A673 (cell line): ENCODE results near the gene TJP2. TPM values are rescaled to one million over a fixed set of nuclear protein-coding genes. Genes with fewer than 3 reads are reported as not detected.

Experiments used
- BruUV-seq: library from RNA; stranded (reverse); fragments of 400-500 nt; replicated peaks from 2 replicates; lab custom pipeline; 2021; lab: Mats Ljungman, UMichigan
- CTCF ChIA-PET: fragments of 300-600 bp; sonication (Branson Sonifier 250); formaldehyde crosslinking; loops from one replicate; lab custom pipeline; 2022; ENCODE audit warnings: antibody characterized with exemption; lab: Charles Lee
- POLR2A ChIA-PET: fragments of 300-600 bp; sonication (Branson Sonifier 250); formaldehyde crosslinking; loops from one replicate; lab custom pipeline; 2022; ENCODE audit warnings: antibody characterized with exemption; ENCODE audit not compliant: low non-redundant PET; lab: Charles Lee
- DNase-seq: peaks from one replicate; pipeline ENCODE4 v3.0.0-alpha.2; 2015; ENCODE audit warnings: low spot score
- H3K27ac ChIP-seq: fragments of 200-600 bp; sonication (generic); 2 replicates; pipeline ENCODE4 v1.5.1; 2016; ENCODE audit warnings: mixed run types, low read depth, mild to moderate bottlenecking, mixed read lengths, antibody characterized with exemption, low read length; ENCODE audit not compliant: poor library complexity, severe bottlenecking
- H3K27me3 ChIP-seq: fragments of 200-600 bp; sonication (generic); replicated peaks from 2 replicates; pipeline ENCODE4 v1.6.1; 2017; ENCODE audit warnings: mixed run types, low read depth, mild to moderate bottlenecking, mixed read lengths, antibody characterized with exemption, low read length; ENCODE audit not compliant: insufficient read depth, poor library complexity
- H3K36me3 ChIP-seq: fragments of 200-600 bp; sonication (generic); 2 replicates; pipeline ENCODE4 v1.6.1; 2016; ENCODE audit warnings: mixed run types, mild to moderate bottlenecking, mixed read lengths, antibody characterized with exemption, low read length; ENCODE audit not compliant: insufficient read depth, poor library complexity, severe bottlenecking
- H3K4me1 ChIP-seq: fragments of 200-600 bp; sonication (generic); 2 replicates; pipeline ENCODE4 v1.6.1; 2017; ENCODE audit warnings: mixed run types, mild to moderate bottlenecking, mixed read lengths, antibody characterized with exemption, low read length; ENCODE audit not compliant: insufficient read depth, poor library complexity, severe bottlenecking
- H3K4me3 ChIP-seq: fragments of 200-600 bp; sonication (generic); 2 replicates; pipeline ENCODE4 v1.5.1; 2016; ENCODE audit warnings: low read depth, mixed run types, mild to moderate bottlenecking, mixed read lengths, low read length; ENCODE audit not compliant: poor library complexity, severe bottlenecking
- H3K9me3 ChIP-seq: fragments of 200-600 bp; sonication (generic); 2 replicates; pipeline ENCODE4 v1.6.1; 2016; ENCODE audit warnings: mixed run types, low read depth, mild to moderate bottlenecking, mixed read lengths, antibody characterized with exemption, low read length; ENCODE audit not compliant: poor library complexity, severe bottlenecking
- CTCF ChIP-seq: fragments of 300-800, 200-600 bp; sonication (generic); conservative IDR thresholded peaks from 2 replicates; pipeline ENCODE4 v1.5.1; 2017; ENCODE audit warnings: low read depth, mild to moderate bottlenecking, antibody characterized with exemption, low read length, moderate library complexity, mixed read lengths
- EZH2 ChIP-seq: fragments of 200-600 bp; sonication (generic); IDR thresholded peaks from 2 replicates; pipeline ENCODE4 v1.6.1; 2017; ENCODE audit warnings: borderline replicate concordance, low read depth, mild to moderate bottlenecking, mixed read lengths, antibody characterized with exemption, low read length; ENCODE audit not compliant: poor library complexity, severe bottlenecking
- intact Hi-C: fragments of 100-400 bp; cut with micrococcal nuclease; formaldehyde crosslinking; loops from one replicate; pipeline ENCODE4 v1.10.0; 2022; ENCODE audit not compliant: unreplicated experiment
- total RNA-seq: library from RNA; stranded (reverse); gene quantifications from 2 replicates; pipeline ENCODE4 v1.2.3, GENCODE V29; 2021

TJP2 gene
- total RNA-seq, 1 experiment from 2014 or later = 7.2 TPM

GRCh38 chr9:69180670-69181069, 6.6 kb downstream of the TJP2 start:
- peak; percentile 72 for DNase-seq
- Histone ChIP-seq H3K9me3 (no peaks in the 10 kb centered on the region), H3K36me3 (no peaks in the 10 kb centered on the region), H3K4me1 (peaks cover 25% of the 10 kb centered on the region), H3K27me3 (no peaks in the 10 kb centered on the region), H3K4me3 (no peak overlapping the region), H3K27ac (no peak overlapping the region)
- TF ChIP-seq CTCF (no peak), EZH2 (no peak)
- POLR2A ChIA-PET = no interaction called here
- no TSS peak for BruUV-seq
- CTCF ChIA-PET = interaction anchor here (0.6 kb wide), 1 partner anchor 13 kb away, joined by 3 read pairs; no protein-coding TSS in a partner anchor
- intact Hi-C loops = no loop called here

- peaks cover 12% of the 10 kb centered on the region for H3K4me1 ChIP-seq
- no peak for DNase-seq
- intact Hi-C loops = no loop called here
- ChIA-PET CTCF (no interaction called here), POLR2A (no interaction called here)
- no TSS peak for BruUV-seq
- no peaks in the 10 kb centered on the region for H3K27me3 ChIP-seq
- TF ChIP-seq EZH2 (no peak), CTCF (no peak)
- no peaks in the 10 kb centered on the region for H3K36me3 ChIP-seq
- no peak overlapping the region for H3K4me3 ChIP-seq
- H3K27ac ChIP-seq = no peak overlapping the region
- no peaks in the 10 kb centered on the region for H3K9me3 ChIP-seq
Observed at GRCh38 chr9:69181908-69182353, 7.9 kb downstream of the TJP2 start.

GRCh38 chr9:69184266-69184665, 10.2 kb downstream of the TJP2 start:
- no peak for DNase-seq
- Histone ChIP-seq H3K27ac (no peak overlapping the region), H3K27me3 (no peaks in the 10 kb centered on the region), H3K4me3 (no peak overlapping the region), H3K4me1 (peaks cover 3% of the 10 kb centered on the region), H3K9me3 (no peaks in the 10 kb centered on the region), H3K36me3 (no peaks in the 10 kb centered on the region)
- CTCF ChIA-PET = no interaction called here
- intact Hi-C loops = no loop called here
- BruUV-seq = no TSS peak
- POLR2A ChIA-PET = no interaction called here
- TF ChIP-seq CTCF (no peak), EZH2 (no peak)
